Ectodermal cell (in vitro differentiated cells): ENCODE results near the gene HSPA6.
"Not testable (repeated sequence)": the region's sequence is repeated elsewhere in the genome, so short reads cannot be mapped to it uniquely, and the experiment has no call there.

ENCODE experiments used
- H3K27ac ChIP-seq: 2 replicates; pipeline ENCODE4 v1.7.0; 2013; ENCODE audit warnings: mild to moderate bottlenecking, low read depth, low read length; ENCODE audit not compliant: insufficient read depth, poor library complexity, severe bottlenecking
- H3K27me3 ChIP-seq: 2 replicates; pipeline ENCODE4 v1.7.0; 2013; ENCODE audit warnings: mild to moderate bottlenecking, low read length; ENCODE audit not compliant: insufficient read depth, control insufficient read depth, poor library complexity, severe bottlenecking
- H3K36me3 ChIP-seq: one replicate; pipeline ENCODE4 v1.7.0; 2013; ENCODE audit warnings: low read length; ENCODE audit not compliant: control insufficient read depth, insufficient read depth
- H3K4me1 ChIP-seq: one replicate; pipeline ENCODE4 v1.7.0; 2013; ENCODE audit warnings: low read length; ENCODE audit not compliant: control insufficient read depth, insufficient read depth
- H3K4me3 ChIP-seq: 2 replicates; pipeline ENCODE4 v1.7.0; 2013; ENCODE audit warnings: low read depth, low read length, control low read depth; ENCODE audit not compliant: insufficient read depth
- H3K9me3 ChIP-seq: 2 replicates; pipeline ENCODE4 v1.7.0; 2013; ENCODE audit warnings: mild to moderate bottlenecking, low read length, moderate library complexity; ENCODE audit not compliant: control insufficient read depth
- WGBS, 2 experiments: methylation state at CpG; one replicate each; pipeline ENCODE4 v1.1.7; 2013; ENCODE audit warnings: missing lambda C conversion rate in 2 of 2; 5-methylcytosine and 5-hydroxymethylcytosine counted together

The HSPA6 gene

DNA sequence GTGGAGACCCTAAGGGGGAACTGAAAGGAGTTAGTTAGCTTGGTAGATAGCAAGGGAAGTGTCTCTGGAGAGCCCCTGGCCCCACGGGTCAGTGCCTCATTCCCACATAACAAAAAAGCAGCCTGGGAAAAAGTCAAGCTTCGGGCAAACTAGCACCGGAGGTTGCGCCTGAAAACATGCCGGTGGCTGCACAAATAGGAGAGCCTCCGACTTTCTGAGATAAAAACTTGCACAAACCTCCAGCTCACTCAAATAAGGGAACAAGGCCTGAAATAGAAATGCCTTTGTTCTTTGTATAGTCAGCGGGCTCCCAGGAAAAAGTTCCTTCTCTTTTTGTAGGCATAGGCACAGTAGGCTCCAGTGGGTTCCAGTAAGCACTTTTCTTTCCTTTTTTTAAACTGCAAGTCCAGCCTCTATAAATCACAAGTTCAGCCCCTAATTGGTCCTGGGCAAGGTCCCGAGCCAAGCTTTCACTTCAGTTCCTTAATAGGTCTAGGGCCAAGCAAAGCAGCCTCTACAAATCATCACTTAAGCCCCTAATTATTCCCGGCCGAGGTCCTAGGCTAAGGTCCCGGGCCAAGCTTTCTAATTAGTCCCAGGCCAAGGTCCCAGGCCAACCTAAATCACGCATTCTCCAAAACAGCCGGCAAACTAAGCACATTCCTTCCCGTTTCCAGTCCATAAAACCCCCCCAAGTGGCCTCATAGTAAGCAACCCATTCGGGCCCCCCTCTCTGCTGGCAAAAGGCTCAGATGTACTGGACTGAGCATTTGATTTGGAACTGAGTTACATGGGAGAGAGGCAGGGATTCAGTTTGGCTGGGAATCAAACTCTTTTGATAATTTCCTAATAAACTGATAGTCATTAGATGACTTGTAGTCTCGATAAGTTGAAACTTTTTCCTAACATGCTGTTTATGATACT, 8.6 kb downstream of the HSPA6 start:
- H3K4me3 ChIP-seq, H3K27ac ChIP-seq, H3K36me3 ChIP-seq, H3K4me1 ChIP-seq, H3K9me3 ChIP-seq: not testable (repeated sequence)
- H3K27me3 ChIP-seq, result peaks cover 26% of the 10 kb centered on the region
- 33 to 40% methylated on average over 14 to 15 of the region's 16 CpGs for WGBS, 2 experiments

DNA sequence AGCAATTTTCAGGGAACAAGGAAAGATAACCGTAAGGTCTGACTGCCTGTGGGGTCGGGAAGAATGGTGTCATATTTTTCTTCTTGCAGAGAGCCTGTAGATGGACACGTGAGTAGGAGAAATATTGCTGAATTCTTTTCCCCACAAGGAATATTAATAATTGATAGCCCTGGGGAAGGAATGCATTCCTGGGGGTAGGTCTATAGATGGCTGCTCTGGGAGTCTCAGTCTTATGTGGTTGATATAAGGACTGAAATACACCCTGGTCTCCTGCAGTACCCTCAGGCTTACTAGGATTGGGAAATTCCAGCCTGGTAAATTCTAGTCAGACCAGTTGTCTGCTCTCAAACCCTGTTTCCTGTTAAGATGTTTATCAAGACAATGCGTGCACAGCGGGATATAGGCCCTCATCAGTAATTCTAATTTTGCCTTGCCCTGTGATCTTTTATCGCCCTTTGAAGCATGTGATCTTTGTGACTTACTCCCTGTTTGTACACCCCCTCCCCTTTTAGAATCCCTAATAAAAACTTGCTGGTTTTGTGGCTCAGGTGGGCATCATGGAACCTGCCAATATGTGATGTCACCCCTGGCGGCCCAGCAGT, 12.8 kb downstream of the HSPA6 start:
- H3K36me3 ChIP-seq, H3K9me3 ChIP-seq, H3K4me3 ChIP-seq, H3K4me1 ChIP-seq, H3K27ac ChIP-seq: not testable (repeated sequence)
- peaks cover 13% of the 10 kb centered on the region for H3K27me3 ChIP-seq
- 93 to 94% methylated on average over 6 to 7 of the region's 7 CpGs for WGBS, 2 experiments

DNA sequence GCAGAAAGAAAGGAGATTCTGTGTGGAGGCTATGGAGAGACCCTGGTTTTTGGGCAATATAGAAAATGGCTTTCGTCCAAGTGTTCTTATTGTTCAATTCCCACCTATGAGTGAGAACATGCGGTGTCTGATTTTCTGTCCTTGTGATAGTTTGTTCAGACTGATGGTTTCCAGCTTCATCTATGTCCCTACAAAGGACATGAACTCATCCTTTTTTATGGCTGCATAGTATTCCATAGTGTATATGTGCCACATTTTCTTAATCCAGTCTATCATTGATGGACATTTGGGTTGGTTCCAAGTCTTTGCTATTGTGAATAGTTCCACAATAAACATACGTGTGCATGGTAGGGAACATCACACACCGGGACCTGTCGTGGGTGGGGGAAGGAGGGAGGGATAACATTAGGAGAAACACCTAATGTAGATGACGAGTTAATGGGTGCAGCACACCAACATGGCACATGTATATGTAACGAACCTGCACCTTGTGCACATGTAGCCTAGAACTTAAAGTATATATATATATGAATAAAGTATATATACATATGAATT, 14.7 kb downstream of the HSPA6 start:
- 85 to 86% methylated on average over 6 of the region's 7 CpGs for WGBS, 2 experiments
- peaks cover 10% of the 10 kb centered on the region for H3K27me3 ChIP-seq
- not testable (repeated sequence) for H3K9me3 ChIP-seq, H3K27ac ChIP-seq, H3K36me3 ChIP-seq, H3K4me1 ChIP-seq
- H3K4me3 ChIP-seq, result peak overlapping the region; percentile 69

DNA sequence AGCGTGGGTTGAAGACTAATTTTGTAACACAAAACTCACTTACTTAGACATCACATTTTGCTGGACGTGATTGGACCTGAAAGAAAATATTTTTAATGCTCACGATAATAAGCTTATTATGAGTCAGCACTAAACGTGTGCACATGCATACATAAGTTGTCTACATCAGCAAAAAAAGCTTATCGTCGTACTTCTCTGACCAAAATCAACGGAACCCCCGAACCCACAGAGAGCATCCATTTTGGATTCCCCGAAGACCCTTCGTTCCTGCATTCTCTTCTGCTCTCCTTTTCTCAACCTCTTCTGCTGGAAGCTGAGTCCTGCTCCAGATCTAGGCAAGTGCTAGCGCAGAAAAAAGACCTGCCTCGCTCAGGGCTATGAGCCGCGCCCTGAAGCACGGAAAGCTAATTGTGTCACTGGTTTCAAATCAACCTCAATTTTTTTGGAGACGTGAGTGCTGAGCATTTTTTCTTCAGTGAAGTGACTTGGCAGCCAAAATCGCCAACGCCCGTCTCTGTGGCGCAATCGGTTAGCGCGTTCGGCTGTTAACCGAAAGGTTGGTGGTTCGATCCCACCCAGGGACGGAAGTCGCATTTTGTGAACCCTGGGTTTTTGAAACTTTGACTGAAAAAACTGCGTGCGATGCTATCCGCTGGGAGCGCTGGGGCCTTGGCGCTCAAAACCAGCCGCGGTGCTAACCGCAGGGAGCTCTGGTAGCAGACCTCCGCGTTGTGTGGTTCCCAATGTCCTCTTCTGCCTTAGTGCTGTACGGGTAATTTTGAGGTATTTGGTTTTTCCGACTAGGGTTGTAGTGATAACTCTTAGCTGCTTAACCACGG, 15.6 kb downstream of the HSPA6 start:
- not testable (repeated sequence) for H3K9me3 ChIP-seq, H3K27ac ChIP-seq, H3K4me1 ChIP-seq, H3K36me3 ChIP-seq
- Histone ChIP-seq H3K27me3 (peaks cover 10% of the 10 kb centered on the region), H3K4me3 (peak overlapping the region; percentile 69)
- WGBS, 2 experiments, result 4% methylated on average over 40 to 41 of the region's 41 CpGs

DNA sequence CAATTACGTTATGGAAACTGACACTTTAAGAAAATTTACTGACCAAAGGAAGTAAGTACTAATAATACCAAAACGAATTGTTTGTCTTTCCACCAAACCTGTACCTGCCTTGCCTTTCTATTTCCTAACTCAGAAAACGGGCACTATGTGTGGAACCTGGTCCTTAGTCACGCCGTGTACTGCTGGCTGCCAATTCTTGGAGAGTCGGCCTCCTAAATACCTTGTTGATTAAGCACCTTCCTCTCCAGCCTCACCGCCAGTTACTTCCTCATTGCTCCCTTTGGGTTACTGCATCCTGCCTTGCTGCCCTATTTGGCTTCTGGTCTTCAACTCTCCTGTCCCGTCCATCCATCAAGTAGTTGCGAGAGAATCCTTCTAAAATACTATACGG, 16.2 kb downstream of the HSPA6 start:
- H3K36me3 ChIP-seq, H3K27ac ChIP-seq, H3K4me1 ChIP-seq, H3K9me3 ChIP-seq: not testable (repeated sequence)
- 77 to 78% methylated on average over 9 to 10 of the region's 10 CpGs for WGBS, 2 experiments
- H3K27me3 ChIP-seq, result peaks cover 10% of the 10 kb centered on the region
- peak overlapping the region; percentile 69 for H3K4me3 ChIP-seq

DNA sequence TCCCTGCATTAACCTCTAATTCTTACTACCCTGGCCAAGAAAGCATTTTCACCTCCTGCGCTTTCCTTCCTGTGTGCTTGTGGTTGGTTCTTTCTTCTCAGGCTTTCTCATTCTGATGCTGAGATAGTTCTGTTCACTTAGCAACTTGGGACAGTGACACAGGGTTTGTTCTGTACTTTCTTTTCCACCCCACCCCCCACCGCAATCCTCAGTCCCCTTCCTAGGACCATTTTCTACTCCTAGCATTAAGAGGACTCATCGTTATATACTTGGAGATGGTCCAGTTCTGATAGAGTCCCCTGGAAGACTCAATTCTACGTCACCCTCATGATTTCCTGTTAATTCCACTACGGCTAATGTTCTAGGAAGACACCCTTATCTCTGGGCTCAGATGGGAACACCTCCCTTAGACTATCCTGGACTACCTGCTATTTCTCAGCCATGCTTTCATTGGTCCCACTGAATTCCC, 17.8 kb downstream of the HSPA6 start:
- 89 to 94% methylated on average over 4 to 5 of the region's 5 CpGs for WGBS, 2 experiments
- not testable (repeated sequence) for H3K4me3 ChIP-seq, H3K4me1 ChIP-seq, H3K27ac ChIP-seq, H3K36me3 ChIP-seq, H3K9me3 ChIP-seq
- H3K27me3 ChIP-seq, result peaks cover 10% of the 10 kb centered on the region

DNA sequence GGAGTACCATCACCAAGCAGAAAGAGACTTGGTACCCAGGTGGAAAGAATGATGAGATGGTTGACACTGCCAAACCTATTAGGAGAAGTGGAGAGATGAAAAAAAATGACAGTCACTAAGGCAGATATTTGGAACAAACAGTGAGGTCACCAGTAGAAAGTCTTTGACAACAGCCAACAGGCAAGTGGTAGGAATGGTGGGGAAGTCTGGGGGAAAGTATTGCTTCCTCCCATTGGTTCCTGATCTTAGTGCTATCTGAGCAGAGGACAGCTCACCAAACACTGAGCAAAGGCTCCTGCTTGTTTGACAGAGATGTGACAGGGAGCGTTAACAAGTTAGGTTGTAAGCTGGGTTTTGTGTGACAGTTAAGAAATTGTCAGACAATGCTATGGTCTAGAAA, 18.8 kb downstream of the HSPA6 start:
- not testable (repeated sequence) for H3K4me1 ChIP-seq, H3K27ac ChIP-seq, H3K36me3 ChIP-seq, H3K9me3 ChIP-seq, H3K4me3 ChIP-seq
- no CpG with 5 or more reads among the region's 1 CpG for WGBS, 2 experiments
- peaks cover 10% of the 10 kb centered on the region for H3K27me3 ChIP-seq

DNA sequence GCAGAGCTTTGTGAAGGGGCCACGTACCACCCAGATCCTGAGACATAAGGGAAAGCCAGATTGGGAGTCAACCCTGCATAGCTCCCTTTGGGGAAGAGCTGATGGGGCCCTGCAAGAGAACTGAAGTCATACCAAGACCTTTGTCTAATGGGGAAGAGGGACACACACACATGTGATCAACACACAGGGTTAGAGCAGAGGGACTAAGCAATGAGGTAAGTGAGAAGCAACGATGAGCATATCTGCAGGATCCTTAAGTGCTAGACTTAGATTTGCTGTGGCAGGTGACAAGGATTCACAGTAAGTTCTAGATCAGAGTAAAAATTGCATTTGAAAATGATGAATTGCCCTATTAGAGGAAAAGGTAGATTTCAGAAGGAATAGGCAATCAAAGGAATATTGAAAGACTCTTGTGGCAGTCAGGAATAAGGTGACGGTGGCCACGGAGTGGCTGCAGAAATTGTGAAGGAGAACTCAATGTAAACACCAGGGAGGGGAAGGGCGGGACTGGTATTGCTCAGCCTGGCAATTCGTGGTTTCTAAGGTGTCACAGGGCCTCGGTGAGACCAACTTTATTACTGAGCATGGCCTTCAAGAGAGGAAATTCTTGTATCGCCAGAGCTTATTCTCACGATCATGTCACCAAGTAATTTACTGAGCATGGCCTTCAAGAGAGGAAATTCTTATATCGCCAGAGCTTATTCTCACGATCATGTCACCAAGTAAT, 20.8 kb downstream of the HSPA6 start:
- H3K9me3 ChIP-seq, H3K27ac ChIP-seq, H3K4me1 ChIP-seq, H3K4me3 ChIP-seq, H3K36me3 ChIP-seq: not testable (repeated sequence)
- H3K27me3 ChIP-seq, result peaks cover 10% of the 10 kb centered on the region
- 92 to 93% methylated on average over 10 of the region's 11 CpGs for WGBS, 2 experiments

DNA sequence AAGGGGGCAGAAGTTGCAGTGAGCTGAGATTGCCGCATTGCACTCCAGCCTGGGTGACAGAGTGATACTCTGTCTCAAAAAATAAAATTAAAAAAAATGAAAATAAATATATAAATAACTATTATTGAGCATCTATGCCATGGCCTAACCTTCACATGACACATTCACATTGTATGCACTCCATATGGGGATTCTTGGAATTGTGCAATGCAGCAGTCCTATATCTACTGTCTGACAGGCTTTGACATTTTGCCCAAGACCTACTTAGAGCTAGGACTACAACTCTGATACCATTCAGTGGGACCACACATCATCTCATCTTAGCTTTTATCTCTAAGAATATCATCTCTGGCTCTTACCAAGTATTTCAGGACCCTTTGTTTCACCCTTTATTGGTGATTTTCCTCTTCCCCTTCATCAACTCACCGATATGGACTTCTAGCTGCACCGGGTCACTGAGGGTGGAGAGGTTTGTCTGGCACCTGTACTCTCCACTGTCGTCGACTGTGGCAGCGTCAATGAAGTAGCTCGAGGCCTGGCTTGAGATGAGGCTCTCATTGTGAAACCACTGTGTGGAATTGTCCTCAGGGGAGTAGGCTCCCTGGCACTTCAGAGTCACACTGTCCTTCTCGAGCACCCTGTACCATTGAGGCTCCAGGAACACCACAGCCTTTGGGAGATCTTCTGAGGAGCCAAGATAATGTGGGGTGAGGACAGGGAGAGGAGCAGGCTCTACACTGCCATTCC, 23.8 kb downstream of the HSPA6 start:
- H3K27ac ChIP-seq, H3K27me3 ChIP-seq, H3K9me3 ChIP-seq, H3K4me3 ChIP-seq, H3K4me1 ChIP-seq, H3K36me3 ChIP-seq: not testable (repeated sequence)
- WGBS, 2 experiments, result 86 to 97% methylated on average over 5 to 6 of the region's 8 CpGs
